Natural killer cell (primary cell): ENCODE results near the gene EMP2. TPM values are rescaled to one million over a fixed set of nuclear protein-coding genes. Genes with fewer than 3 reads are reported as not detected.

ENCODE experiments used
- ATAC-seq, 3 donors: fragments of 150-1000 bp in 2 of 3; fragments of 200-7000 bp in 1 of 3; cut with Tn5 transposase; 1 replicate in 1 of 3; 2 replicates in 2 of 3; pipeline ENCODE4 v1.10.0; 2021; ENCODE audit warnings: mild to moderate bottlenecking in 2 of 3, moderate library complexity in 2 of 3
- DNase-seq, 2 donors: peaks; one replicate each; pipeline versions ENCODE4 v3.0.0 to v3.0.0-alpha.2; 2013 to 2021; ENCODE audit warnings: mixed read lengths in 1 of 2
- H3K27ac ChIP-seq: one replicate; pipeline ENCODE4 v1.5.1; 2013; ENCODE audit warnings: mild to moderate bottlenecking, low read length
- H3K27me3 ChIP-seq: one replicate; pipeline ENCODE4 v1.6.1; 2013; ENCODE audit warnings: low read length; ENCODE audit not compliant: control insufficient read depth, insufficient read depth
- H3K36me3 ChIP-seq: one replicate; pipeline ENCODE4 v1.6.1; 2013; ENCODE audit warnings: low read length; ENCODE audit not compliant: control insufficient read depth, insufficient read depth
- H3K4me1 ChIP-seq: one replicate; pipeline ENCODE4 v1.6.1; 2013; ENCODE audit warnings: low read length; ENCODE audit not compliant: control insufficient read depth, insufficient read depth
- H3K4me3 ChIP-seq: one replicate; pipeline ENCODE4 v1.5.1; 2013; ENCODE audit warnings: low read length
- H3K9me3 ChIP-seq: one replicate; pipeline ENCODE4 v1.6.1; 2013; ENCODE audit warnings: low read length; ENCODE audit not compliant: control insufficient read depth, insufficient read depth
- H3K27ac Mint-ChIP-seq, 2 donors: one replicate each; pipeline ENCODE4 v1.8.0; 2022; ENCODE audit warnings: mild to moderate bottlenecking in 2 of 2, mixed read lengths in 2 of 2, moderate library complexity in 1 of 2
- H3K27me3 Mint-ChIP-seq, 2 donors: one replicate each; pipeline ENCODE4 v1.8.0; 2022; ENCODE audit warnings: low read depth in 2 of 2, mixed read lengths in 2 of 2
- H3K36me3 Mint-ChIP-seq: one replicate; pipeline ENCODE4 v1.8.0; 2022; ENCODE audit warnings: mixed read lengths
- H3K4me1 Mint-ChIP-seq, 2 donors: one replicate each; pipeline ENCODE4 v1.8.0; 2022; ENCODE audit warnings: mixed read lengths in 2 of 2
- H3K4me3 Mint-ChIP-seq: one replicate; pipeline ENCODE4 v1.8.0; 2022; ENCODE audit warnings: mild to moderate bottlenecking, moderate library complexity, mixed read lengths
- H3K9me3 Mint-ChIP-seq, 2 donors: one replicate each; pipeline ENCODE4 v1.8.0; 2022; ENCODE audit warnings: mixed read lengths in 2 of 2
- WGBS: methylation state at CpG from one replicate; pipeline ENCODE4 v1.1.7; 2013; ENCODE audit warnings: missing lambda C conversion rate; ENCODE audit not compliant: insufficient coverage; 5-methylcytosine and 5-hydroxymethylcytosine counted together
- intact Hi-C: fragments of 100-400 bp; cut with micrococcal nuclease; formaldehyde crosslinking; loops from one replicate; pipeline ENCODE4 v1.14.2; 2022
- total RNA-seq, 4 donors: library from RNA; stranded (reverse); fragments of 120-200 nt in 1 of 4; gene quantifications; one replicate each; pipeline versions ENCODE4 v1.2.3 to v1.2.4, GENCODE V29; 2013 to 2022
- TF ChIP-seq, protein P1 (sequence below): fragments of 200-600 bp; IDR thresholded peaks from one replicate; pipeline ENCODE4 v1.8.0; 2022; ENCODE audit warnings: antibody characterized with exemption

EMP2 gene
- total RNA-seq, 3 donors from 2014 or later (not counting 1 experiment from before 2014, with no cell fraction given): not detected

DNA sequence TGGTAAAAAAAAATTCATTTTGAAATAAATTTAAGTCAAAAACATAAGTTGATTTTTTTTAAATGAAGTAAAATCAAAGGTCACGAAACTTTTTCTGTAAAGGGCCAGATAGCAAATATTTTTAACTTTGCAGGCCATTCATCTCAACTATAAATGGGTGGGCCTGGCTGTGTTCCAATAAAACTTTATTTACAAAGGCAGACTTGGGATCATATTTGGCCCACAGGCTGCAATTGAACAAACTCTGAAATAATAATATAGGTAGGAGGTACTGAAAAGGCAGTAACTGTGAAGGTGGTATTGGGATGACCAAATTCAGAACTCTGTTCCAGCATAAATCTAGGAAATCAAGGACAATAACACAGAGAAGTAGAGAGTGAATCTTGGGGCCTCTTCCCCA, 12.2 kb upstream of the EMP2 start:
- TF ChIP-seq, protein P1, sequence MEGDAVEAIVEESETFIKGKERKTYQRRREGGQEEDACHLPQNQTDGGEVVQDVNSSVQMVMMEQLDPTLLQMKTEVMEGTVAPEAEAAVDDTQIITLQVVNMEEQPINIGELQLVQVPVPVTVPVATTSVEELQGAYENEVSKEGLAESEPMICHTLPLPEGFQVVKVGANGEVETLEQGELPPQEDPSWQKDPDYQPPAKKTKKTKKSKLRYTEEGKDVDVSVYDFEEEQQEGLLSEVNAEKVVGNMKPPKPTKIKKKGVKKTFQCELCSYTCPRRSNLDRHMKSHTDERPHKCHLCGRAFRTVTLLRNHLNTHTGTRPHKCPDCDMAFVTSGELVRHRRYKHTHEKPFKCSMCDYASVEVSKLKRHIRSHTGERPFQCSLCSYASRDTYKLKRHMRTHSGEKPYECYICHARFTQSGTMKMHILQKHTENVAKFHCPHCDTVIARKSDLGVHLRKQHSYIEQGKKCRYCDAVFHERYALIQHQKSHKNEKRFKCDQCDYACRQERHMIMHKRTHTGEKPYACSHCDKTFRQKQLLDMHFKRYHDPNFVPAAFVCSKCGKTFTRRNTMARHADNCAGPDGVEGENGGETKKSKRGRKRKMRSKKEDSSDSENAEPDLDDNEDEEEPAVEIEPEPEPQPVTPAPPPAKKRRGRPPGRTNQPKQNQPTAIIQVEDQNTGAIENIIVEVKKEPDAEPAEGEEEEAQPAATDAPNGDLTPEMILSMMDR: no peak
- Mint-ChIP-seq H3K36me3 (no peaks in the 10 kb centered on the region), H3K27ac (no peak overlapping the region), H3K4me1 (no peaks in the 10 kb centered on the region), H3K27me3 (peaks cover 13 to 27% of the 10 kb centered on the region in 2 donors), H3K9me3 (no peaks in the 10 kb centered on the region), H3K4me3 (no peak overlapping the region)
- Histone ChIP-seq H3K9me3 (no peaks in the 10 kb centered on the region), H3K27ac (no peak overlapping the region), H3K36me3 (no peaks in the 10 kb centered on the region), H3K27me3 (peaks cover 3% of the 10 kb centered on the region), H3K4me3 (no peak overlapping the region), H3K4me1 (no peaks in the 10 kb centered on the region)
- ATAC-seq (no peak), DNase-seq (no peak)
- 80% methylated on average over 1 of the region's 1 CpG for WGBS
- intact Hi-C loops: no loop called here

DNA sequence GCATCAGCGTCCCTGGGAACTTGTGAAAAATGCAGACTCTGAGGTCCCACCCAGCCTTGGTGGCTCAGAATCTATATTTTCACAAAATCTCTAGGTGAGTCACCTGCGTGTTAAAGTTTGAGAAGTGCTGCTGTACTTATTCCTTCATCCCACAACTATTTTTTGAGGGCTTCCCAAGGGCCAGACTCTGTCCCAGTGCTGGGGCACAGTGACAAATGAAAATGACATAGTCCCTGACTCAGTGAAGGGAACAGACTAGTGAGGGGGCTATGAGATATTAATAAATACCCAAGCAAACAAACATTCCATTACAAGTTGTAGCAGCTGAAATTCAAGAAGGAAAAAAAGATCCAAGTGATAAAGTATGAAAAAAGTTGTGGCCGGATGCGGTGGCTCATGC, 9.9 kb upstream of the EMP2 start:
- Histone ChIP-seq H3K9me3 (no peaks in the 10 kb centered on the region), H3K4me3 (no peak overlapping the region), H3K36me3 (no peaks in the 10 kb centered on the region), H3K27ac (no peak overlapping the region), H3K4me1 (no peaks in the 10 kb centered on the region), H3K27me3 (no peaks in the 10 kb centered on the region)
- DNase-seq (no peak), ATAC-seq (no peak)
- TF ChIP-seq, protein P1: no peak
- intact Hi-C loops: no loop called here
- Mint-ChIP-seq H3K36me3 (no peaks in the 10 kb centered on the region), H3K27ac (no peak overlapping the region), H3K27me3 (peaks cover 16 to 29% of the 10 kb centered on the region in 2 donors), H3K4me1 (no peaks in the 10 kb centered on the region), H3K9me3 (no peaks in the 10 kb centered on the region), H3K4me3 (no peak overlapping the region)
- WGBS: 82% methylated on average over 4 of the region's 4 CpGs

DNA sequence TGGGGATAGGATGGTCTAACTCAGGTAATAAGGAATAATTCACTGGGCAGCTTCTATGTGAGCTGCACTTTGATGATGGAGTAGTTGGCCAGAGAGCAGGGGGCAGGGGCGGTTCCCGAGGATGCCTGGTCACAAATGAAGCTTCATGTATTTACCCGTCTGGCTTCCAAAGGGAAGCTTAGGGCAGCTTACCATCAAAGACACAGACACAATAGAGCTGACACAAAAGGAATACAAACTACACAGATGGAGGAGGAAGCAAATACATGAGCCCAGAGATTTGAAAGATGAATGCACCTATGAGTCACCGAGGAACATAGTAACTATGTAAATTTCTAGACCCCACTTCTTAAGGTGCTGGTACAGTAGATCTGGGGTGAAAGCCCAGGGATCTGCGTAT, 8.7 kb upstream of the EMP2 start:
- Mint-ChIP-seq H3K4me3 (no peak overlapping the region), H3K36me3 (no peaks in the 10 kb centered on the region), H3K9me3 (no peaks in the 10 kb centered on the region), H3K4me1 (no peaks in the 10 kb centered on the region), H3K27me3 (peaks cover 16 to 29% of the 10 kb centered on the region in 2 donors), H3K27ac (no peak overlapping the region)
- intact Hi-C loops: no loop called here
- H3K36me3 ChIP-seq: no peaks in the 10 kb centered on the region
- no peaks in the 10 kb centered on the region for H3K27me3 ChIP-seq
- H3K4me3 ChIP-seq: no peak overlapping the region
- no peak overlapping the region for H3K27ac ChIP-seq
- ATAC-seq: no peak
- TF ChIP-seq, protein P1: no peak
- no peaks in the 10 kb centered on the region for H3K9me3 ChIP-seq
- 89% methylated on average over 5 of the region's 5 CpGs for WGBS
- DNase-seq: no peak
- H3K4me1 ChIP-seq: no peaks in the 10 kb centered on the region

DNA sequence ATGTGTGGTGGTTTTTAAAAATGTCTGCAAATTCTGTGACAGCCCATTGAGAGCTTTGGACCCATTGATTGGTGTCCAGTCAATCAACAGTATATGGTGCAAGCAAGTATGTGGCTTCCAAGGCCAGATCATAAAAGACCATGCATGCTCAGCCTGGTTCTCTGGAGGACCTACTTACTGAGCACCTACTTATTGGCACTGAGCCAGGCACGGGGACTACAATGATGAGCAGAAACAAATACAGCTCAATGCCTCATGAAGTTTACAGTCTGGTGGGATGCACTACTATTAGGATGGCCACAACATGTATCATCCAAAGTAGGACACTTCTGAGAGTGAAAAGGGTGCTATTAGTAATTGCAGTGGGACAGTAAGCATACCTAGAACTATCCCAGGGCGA, 7.2 kb upstream of the EMP2 start:
- Histone ChIP-seq H3K4me3 (no peak overlapping the region), H3K27ac (no peak overlapping the region), H3K27me3 (no peaks in the 10 kb centered on the region), H3K9me3 (no peaks in the 10 kb centered on the region), H3K4me1 (no peaks in the 10 kb centered on the region), H3K36me3 (no peaks in the 10 kb centered on the region)
- WGBS: 69% methylated on average over 1 of the region's 2 CpGs
- Mint-ChIP-seq H3K36me3 (no peaks in the 10 kb centered on the region), H3K4me3 (no peak overlapping the region), H3K27me3 (peaks cover 27 to 38% of the 10 kb centered on the region in 2 donors), H3K4me1 (no peaks in the 10 kb centered on the region), H3K9me3 (no peaks in the 10 kb centered on the region), H3K27ac (no peak overlapping the region)
- TF ChIP-seq, protein P1: no peak
- ATAC-seq (no peak), DNase-seq (no peak)
- intact Hi-C loops: no loop called here
